NCI-H187 treated with DMSO at 0.1 percent for 48 hours (cell line): ENCODE data around the gene ANKRD42.
"Not testable (repeated sequence)": the region's sequence is repeated elsewhere in the genome, so short reads cannot be mapped to it uniquely, and the experiment has no call there.

ENCODE experiments used
- DNase-seq: peaks from one replicate; lab custom pipeline; 2025; lab: John Stamatoyannopoulos, UW

The ANKRD42 gene

DNA sequence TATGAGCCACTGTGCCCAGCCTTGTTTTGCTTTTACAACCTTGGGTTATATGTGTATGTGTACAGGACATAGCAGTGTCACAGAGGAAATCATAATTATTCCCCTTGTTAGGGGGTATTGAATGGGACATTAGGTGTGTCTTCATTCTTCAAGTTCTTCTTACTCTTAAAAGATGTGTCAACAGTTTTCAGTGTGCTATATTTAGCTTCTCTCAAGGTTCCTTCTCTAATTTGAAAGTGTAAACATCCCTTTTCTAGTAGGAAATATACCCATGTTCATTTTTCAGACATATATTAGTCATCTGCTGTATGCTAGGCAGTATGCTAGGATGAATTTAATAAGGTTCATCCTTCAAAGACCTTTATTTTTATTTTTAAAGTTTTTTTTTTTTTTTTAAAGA, 19.5 kb upstream of the ANKRD42 start:
- no peak for DNase-seq

DNA sequence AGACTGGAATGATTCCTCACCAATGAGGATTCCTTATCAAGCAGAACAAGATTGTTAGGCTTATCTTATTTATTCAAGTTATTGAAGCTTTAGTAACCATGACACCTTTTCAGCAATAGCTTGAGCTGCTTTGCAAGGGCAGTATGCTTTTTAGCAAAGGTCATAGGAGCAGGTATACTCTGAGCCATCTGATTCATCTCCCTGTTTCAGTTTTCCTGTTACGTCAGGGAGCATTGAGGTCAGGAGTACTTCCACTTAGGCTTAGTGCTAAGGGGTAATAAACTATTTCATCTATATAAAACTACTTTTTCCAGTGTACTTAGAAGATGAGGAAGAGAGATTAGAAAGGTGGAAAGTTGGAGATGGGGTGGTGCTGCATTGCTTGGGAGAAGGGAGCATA, 17.7 kb upstream of the ANKRD42 start:
- DNase-seq = no peak

DNA sequence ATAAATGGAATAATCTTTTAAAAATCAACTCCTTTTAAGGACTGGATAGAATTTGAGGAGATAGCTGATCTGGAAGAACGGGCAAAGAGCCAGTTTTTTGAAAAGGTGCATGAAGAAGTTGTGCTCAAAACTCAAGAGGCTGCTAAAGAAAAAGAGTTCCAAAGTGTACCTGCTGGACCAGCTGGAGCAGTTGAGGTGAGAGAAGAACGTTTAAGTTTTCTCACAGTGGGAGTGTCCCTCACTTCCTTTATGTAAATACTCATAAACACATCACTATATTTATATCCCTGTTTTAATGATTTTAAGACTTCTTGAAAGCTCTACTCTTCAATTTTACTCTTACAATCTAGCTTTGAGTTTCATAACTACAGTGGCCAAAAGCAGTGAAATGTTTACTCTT, 11.7 kb upstream of the ANKRD42 start:
- no peak for DNase-seq

DNA sequence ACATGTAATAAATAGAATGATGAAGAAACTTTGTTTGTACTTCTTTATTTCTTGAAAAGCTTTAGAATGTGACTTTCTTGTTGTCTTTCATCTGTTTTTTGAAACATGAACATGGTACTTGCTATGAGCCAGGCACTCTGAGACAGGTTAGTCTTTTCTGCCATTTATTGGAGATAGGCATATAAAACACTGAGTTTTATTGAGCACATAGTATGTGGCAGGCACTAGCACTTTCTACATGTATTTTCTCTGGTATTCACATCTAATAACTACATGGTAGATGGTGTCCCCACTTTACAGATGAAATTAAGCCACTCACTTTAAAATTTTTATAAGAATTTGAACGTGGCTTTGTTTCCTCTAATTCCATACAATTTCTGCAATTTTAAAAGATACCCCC, 7.7 kb upstream of the ANKRD42 start:
- DNase-seq = no peak

DNA sequence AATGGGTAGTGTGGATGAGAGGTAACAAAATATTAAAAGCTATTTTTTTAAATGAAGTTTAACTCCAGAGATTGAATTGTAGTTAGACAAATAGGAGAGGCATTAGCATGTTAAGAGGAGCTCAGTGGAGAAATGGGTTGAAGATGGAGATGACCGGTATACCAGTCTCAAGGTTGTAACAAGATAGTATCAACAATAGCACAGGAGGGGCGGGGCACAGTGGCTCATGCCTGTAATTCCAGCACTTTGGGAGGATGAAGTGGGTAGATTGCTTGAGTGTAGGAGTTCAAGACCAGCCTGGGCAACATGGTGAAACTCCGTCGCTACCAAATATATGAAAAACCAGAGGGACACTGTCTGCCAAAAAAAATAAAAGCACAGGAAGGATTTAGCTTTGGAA, 6.0 kb upstream of the ANKRD42 start:
- no peak for DNase-seq

DNA sequence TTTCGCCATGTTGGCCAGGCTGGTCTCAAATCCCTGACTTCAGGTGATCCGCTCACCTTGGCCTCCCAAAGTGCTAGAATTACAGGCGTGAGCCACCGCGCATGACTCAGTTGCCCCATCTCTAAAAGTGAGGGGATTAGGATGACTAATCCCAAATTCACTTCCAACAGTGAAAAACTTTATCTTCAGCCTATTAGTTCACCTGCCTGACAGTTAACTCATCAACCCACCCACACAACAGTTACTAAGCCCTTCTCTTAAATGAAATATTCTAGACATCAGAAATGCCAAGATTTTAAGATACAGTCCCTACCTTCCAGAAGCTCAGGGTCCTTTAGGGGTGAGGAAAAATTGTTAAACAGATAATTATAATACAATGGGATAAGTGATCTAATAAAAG, 2.0 kb upstream of the ANKRD42 start:
- DNase-seq = no peak

DNA sequence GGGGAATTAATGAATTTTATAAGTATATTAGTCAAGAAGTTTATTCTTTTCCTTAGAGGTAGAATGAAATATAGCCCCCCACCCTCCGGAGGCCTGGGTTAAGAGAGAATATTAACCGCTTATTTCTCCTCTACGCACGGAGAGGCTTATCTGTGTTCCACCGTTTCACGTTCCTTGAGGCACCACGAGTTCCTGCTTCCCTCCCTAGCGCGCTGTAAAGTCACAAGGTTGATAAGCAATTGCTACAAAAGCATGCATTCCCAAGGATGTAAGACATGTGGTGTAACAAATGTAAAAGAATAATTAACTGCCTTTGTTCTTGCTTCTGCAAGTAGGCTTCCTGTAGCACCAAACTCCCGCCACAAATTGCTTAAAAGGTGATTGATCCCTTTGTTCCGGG, 1.5 kb upstream of the ANKRD42 start:
- DNase-seq = no peak

DNA sequence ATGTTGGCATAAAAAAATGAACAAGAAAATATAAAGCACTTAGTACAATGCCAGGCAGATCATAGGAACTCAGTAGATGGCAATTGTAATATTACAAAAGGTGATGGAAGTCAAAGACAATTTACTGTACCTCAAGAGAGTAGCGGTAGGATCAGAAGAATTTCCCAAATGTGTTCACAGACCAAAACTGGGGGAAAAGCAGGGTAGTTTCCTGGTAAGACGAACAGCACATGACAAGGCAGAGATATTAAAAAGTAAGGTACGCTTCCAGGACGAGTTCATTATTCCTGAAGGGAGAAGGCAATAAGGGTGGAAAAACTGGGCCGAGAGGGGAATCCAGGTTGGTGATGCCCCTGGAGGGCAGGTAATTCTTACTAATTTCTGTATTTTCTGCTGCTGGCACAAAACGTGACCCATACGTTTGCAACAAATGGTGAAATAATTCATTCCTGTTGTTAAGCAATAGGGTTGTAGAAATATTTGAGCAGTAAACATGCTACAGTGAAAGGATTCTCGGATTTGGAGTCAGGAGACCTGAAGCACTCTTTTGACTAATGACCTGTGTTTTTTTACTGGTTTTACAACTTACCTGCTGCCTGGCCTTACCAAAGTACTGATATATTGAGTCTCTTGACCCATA, 786 bp upstream of the ANKRD42 start:
- no peak for DNase-seq

DNA sequence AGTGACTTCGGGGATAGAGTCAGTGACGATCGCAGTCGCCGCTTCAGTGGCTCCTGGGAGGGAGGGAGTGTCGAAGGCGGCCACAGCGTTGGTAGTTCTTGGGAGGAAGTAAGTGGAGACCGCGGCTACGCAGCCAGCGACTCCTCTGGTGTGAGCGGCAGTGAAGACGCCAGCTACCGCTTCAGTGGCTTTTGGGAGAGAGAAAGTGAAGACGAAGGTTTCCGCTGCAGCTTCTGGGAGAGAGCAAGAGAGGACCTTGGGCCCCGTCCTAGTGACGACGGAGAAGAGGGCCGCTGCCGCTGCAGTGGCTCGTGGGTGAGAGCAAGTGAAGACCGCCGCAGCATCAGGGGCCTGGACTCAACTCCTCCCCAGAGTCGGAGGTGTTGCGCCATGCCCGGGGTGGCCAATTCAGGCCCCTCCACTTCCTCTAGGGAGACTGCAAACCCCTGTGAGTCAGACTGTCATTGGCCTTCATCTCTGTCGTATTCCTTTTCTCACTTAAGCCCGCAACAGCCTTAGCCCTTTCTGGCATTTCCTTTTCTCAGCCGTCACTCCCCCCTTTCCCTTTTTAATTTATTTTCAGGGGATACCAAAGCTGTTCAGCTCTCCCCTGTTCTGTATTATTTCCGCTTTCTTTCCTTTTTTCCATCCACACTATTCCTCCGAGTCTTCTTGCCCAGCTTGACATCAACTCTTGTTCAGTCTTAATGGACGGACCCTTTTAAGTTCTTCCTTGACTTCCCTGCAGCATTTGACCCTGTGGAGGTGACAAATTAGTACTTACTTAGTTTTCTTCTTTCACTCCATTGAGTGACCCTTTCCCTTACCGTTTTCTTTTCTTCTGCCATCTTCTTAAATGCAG, 1.0 kb downstream of the ANKRD42 start:
- no peak for DNase-seq

DNA sequence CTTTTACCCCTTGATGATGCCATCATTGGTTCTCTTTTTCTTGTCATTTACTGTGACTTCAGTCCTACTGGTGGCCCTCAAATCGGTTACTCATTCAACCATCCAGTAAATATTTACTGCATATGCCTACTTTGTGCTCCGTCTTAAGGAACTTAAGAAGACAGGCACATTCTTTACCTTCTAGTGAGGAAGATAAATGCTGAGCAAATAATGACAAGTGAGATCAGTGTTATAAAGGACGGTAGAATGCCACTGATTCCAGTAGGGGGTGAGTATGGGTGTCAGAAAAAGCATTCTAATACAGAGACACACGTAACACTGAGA, 1.6 kb downstream of the ANKRD42 start:
- DNase-seq = no peak

DNA sequence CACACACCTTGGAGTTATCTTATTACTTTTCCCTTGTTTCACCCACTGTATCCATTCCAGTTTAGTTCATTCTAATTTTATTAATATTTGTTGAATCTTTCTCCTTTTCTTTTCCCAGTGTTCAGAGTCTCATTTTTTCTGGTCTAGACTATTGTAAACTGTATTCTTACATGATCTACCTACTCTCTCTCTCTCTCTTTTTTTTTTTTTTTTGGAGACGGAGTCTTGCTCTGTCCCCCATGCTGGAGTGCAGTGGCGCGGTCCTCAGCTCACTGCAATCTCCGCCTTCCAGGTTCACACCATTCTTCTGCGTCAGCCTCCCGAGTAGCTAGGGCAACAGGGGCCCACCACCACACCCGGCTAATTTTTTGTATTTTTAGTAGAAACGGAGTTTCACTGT, 2.1 kb downstream of the ANKRD42 start:
- no peak for DNase-seq

DNA sequence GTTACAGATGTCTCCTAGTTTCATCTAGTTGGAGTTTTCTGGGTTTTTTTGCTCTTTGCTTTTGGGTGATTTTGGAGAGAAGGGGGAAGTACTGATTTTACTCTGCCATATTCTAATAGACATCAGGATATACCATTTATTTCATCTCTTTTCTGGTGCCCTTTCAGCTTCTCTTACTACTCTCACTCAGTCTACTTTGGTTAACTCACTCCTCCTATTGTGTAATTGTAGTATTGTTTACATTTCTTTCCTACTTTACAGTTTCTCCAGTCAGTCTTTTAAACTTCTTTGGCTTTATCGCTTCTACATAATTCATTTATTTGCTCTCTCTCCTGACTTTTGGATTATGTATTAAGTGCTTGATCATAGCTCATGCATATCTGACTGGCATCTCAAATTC, 6.5 kb downstream of the ANKRD42 start:
- DNase-seq = no peak

DNA sequence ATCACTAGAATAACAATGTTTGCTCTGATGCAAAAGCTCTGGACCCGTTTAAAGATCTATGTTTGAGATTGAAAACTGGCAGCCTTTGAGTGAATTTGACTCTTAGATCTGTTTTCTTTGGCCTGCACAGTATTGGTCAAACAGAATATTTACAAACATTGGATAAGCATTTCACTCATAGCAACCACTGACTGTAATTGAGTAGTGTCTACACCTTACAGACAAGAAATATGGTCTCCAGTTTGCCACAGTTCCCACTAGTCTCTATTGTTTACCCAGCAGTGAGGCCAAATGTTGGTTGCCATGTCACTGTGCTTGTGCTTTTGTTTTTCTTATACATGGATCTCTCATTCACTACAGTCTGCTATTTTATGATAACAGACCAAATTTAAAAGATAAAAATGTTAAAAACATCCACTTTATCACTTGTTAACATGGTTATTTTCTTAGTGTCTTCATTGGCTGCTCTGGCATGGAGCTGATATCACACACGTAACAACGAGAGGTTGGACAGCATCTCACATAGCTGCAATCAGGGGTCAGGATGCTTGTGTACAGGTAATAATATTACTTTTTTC, 12.2 kb downstream of the ANKRD42 start:
- DNase-seq = no peak

DNA sequence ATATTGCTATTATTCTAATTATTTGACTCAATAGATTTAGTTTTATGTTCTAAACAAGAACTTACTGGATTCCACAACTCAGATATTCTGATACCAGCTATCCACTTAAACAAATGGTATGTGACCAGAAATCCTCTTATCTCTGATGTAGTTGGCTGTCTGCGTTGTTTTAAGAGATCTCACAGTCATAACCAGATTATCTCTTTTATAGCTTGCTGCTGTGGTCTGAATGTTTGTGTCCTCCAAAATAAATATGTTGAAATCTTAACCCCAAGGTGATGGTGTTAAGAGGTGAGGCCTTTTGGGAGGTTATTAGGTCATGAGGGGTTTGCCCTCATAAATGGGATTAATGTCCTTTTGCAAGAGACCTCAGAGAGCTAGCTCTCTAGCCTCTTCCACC, 12.7 kb downstream of the ANKRD42 start:
- DNase-seq = no peak

DNA sequence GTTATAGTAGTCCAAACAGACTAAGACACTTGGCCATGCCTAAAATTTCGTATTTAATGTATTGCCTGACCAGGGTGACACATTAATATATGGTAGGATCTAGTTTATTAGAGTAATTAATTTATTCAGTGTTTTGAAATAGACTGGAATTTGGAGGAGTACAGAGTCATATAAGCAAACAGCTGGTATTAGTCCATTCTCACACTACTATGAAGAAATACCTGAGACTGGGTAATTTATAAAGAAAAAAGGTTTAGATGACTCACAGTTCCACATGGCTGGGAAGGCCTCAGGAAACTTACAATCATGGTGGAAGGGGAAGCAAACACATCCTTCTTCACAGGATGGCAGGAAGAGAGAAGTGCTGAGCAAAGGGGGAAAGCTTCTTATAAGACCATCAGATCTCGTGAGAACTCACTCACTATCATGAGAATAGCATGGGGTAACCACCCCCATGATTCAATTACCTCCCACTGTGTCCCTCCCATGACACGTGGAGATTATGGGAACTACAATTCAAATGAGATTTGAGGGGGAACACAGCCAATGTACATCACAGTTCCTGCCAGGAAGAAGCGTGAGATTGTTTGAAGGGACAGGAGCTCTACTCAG, 13.4 kb downstream of the ANKRD42 start:
- not testable (repeated sequence) for DNase-seq

DNA sequence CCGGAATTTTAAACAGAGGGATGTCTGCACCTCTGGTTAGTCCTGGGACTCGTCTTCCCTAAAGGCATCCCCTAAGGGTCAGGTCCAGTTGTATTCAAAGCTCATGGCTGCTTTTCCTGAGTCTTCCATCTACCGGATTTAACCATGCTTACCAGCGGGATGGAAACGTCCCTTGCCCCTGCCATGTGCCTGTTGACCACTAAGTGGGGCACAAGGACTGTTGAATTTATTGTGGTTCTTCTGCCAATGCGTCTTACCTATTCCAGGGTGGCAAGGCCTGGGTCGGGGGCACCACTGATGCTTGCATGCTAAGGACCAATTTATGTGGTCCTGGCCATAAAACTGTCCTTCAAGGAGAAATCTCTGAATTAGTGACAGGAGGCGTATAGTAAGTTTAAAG, 25.6 kb downstream of the ANKRD42 start:
- DNase-seq = no peak

DNA sequence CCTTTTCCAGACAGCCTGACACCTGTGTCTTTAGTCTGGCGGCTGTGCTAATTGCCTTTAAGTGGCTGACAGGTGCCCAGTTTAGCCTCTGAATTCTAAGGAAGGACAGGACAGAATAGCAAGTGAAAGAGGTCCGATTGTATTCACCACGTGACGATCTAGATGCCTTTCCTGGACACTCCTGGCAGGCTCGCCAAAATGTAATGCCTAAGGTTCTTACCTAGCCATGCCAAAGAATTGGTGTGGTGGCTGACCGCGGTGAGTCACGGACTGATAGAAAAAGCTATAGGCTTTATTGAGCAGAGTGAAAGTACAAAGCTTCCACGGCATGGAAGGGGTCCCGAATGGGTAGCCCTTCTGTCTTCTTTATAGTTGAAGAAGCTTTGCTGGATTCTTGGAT, 26.7 kb downstream of the ANKRD42 start:
- no peak for DNase-seq

DNA sequence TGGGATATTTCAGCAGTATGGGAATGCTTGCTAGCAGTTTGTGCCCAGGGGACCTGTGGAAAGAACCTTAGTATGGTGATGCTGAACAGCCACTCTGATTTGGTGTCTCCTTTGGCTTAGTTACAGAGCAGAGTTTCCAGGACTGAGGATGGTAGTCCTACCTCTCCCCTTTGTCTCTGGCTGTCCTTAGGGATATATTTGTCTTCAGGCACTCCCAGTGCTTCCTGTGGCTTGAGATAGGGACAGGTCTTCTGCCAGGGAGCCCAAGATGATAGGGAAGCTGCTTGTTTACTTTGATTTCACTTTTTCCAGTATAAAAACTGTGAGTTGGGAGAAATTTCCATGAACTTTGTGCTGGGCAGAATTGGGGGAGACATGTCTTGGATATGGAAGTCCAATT, 28.2 kb downstream of the ANKRD42 start:
- DNase-seq = no peak

DNA sequence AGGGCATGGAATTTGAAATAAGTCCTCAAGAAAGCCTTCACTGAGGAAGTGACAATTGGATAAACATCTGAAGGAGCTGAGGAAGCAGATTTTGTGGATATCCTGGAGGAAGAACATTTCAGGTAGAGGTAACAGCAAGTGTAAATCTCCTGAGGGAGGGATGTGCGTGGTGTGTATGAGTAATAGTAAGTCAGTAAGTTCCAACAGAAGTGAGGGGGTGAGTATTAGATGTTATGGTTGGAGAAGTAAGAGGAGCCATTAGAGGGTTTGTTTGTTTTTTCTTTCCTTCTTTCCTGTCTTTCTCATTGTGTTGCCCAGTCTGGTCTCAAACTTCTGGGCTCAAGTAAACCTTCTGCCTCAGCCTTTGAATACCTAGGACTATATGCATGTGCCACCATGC, 29.0 kb downstream of the ANKRD42 start:
- no peak for DNase-seq

DNA sequence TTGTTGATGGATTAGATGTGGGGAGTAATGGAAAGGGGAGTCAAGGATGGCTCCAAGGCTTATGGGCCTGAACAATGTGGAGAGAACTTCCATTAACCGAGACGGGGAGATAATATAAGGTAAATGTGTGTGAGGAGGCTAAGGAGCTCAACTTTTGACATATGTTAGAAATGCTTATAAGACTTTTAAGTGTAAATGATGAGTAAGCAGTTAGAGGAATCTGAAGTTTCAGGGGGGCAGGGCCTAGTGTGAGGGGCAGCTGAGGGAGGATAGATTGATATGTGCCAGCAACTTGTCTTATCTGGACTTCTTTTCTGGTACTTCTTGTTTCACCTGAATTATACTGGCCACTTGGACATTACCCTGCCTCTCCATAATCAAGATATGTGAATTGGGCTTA, 29.9 kb downstream of the ANKRD42 start:
- DNase-seq = no peak

DNA sequence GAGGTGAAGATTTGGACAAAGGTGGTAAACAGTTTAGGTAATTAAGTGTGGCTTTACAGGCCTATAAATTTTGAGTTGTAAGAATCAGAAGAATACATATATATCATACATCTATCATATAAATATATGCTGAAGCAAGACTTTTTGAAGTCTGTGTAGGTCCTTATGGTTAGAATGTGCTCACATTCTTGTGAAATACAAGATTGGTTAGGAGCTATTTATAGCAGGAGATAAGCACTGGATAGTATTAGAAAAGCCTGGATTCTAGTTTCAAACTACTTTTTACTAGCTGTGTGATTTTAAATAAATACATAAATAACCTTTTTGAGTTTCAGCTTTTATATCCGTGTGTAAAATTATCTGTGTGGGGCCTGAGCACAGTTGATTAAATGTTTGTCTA, 42.3 kb downstream of the ANKRD42 start:
- DNase-seq = no peak

DNA sequence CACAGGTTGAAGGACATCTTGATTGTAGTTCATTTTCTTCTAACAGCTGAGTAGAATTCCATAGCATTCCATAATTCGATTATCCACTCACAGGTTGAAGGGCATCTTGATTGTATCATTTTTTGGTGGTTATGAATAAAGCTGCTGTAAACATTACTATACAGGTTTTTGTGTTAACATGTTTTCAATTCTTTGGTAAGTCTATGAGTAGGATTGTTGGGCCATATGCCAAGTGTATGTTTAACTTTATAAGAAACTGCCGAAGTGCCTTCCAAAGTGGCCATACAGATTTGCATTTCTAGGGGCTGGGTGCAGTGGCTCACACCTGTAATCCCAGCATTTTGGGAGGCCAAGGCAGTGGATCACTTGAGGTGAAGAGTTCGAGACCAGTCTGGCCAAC, 44.6 kb downstream of the ANKRD42 start:
- DNase-seq = no peak

DNA sequence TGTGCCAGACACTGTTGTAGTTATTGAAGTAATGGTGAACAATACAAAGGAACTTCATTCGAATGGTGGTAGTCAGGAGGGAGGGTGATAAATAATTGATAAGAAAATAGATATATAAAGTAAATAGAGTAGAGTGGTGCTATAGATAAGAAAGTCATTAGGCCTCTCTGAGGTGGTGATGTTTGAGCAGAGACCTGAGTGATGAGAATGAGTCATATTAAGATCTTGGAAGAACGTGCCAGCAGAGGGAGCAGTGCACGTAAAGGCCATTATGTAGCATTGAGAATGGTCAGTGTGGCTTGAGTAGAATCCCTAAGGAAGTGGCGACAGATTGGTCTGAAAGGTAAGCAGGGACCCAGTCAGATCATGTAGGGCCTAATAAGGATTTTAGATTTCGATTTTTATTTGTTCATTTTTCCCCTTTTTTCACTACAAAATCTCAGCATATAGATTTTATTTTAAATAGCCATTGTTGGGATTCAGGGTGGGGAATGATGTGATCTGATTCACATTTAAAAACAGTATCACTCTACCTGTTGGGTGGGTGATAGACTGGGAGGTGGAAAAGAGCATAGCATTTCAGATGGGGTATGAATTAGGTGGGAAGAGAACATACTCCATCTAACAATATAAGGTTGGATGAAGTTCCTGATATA, 47.9 kb downstream of the ANKRD42 start:
- DNase-seq = no peak
